Measurements from ENCODE around the gene MYOF.
"Not testable (repeated sequence)": the region's sequence is repeated elsewhere in the genome, so short reads cannot be mapped to it uniquely, and the experiment has no call there.

MYOF gene

GRCh38 chr10:93287775-93288174 is 194.4 kb downstream of the MYOF start:
- no peak for TF ChIP-seq ZFX (IDR thresholded peaks at IDR 0.05; ENCODE audit: borderline replicate concordance)
- TF ChIP-seq, protein P1, sequence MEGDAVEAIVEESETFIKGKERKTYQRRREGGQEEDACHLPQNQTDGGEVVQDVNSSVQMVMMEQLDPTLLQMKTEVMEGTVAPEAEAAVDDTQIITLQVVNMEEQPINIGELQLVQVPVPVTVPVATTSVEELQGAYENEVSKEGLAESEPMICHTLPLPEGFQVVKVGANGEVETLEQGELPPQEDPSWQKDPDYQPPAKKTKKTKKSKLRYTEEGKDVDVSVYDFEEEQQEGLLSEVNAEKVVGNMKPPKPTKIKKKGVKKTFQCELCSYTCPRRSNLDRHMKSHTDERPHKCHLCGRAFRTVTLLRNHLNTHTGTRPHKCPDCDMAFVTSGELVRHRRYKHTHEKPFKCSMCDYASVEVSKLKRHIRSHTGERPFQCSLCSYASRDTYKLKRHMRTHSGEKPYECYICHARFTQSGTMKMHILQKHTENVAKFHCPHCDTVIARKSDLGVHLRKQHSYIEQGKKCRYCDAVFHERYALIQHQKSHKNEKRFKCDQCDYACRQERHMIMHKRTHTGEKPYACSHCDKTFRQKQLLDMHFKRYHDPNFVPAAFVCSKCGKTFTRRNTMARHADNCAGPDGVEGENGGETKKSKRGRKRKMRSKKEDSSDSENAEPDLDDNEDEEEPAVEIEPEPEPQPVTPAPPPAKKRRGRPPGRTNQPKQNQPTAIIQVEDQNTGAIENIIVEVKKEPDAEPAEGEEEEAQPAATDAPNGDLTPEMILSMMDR (IDR thresholded peaks at IDR 0.05), result no peak
- H3K27ac ChIP-seq, result no peak overlapping the region

DNA sequence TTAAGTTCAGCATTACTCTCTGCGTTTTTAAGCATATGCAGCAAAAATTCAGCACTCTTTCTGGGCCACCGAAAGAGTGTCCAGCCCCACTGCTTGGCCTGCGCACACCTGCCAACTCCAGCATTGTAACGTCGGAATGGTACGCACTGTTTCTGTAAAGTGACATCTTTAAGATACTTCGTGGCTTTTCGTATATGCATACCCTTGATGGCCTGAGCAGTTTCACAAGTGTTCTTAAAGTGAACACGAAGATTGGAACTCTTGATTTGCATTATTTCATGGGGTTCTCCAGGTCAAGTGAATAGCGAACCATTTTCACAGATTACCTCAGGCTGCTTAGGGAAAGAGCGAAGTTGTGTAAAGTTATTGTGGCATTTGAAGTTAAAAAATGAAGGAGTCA is 197.9 kb downstream of the MYOF start:
- not testable (repeated sequence) for H3K27ac ChIP-seq

DNA sequence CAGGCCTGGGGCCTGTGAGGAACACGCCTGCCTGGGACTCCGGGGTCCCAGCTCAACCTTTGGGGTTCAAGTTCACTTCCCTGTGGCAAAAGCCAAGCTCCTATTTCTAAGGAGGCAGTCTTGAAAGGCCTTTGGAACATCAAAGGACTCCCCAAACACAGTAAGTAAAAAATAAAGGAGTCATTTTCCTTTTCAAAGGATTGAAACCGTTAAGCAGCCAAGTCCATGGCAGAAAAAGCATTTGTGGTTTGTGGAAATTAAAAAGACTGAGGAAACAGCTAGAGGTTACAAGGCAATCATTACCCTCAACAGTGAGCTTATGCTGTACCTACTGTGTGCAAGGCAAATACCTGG is 200.8 kb downstream of the MYOF start:
- no peak overlapping the region for H3K27ac ChIP-seq
- no peak for TF ChIP-seq ZFX (IDR thresholded peaks at IDR 0.05; ENCODE audit: borderline replicate concordance)
- TF ChIP-seq, protein P1 (IDR thresholded peaks at IDR 0.05), result no peak

DNA sequence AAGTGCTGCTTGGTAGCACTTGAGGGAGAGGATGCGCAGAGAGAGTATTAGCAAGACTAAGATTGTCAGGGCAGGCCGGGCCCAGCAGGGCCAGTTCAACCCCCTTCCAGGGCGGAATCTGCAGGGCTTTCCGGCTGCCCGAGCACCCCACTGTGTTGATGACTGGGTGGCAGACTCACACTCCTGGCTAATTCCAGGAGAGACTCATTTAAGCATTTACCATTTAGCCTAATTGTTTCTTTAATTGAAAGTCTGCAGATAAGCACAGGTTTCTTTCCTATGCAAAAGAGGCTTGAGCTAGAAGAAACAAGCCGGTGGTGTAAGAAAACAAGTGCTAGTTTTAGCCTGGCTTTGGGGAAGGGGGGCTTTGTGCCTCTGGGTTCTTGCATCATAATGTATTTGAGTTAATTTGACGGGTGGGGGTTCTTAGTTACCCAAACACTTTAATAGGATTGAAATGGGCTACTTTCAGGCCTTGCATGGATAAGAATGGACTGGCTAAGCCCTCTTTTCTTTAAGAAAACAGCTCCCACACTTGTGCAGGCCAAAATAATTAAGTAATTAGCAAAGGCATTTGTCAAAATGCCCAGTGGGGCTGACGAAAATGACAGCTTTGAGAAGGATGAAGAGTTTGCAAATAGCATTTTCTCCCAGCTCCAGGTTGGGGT is 201.3 kb downstream of the MYOF start:
- TF ChIP-seq, protein P1 (IDR thresholded peaks at IDR 0.05), result no peak
- TF ChIP-seq ZFX (IDR thresholded peaks at IDR 0.05; ENCODE audit: borderline replicate concordance), result no peak
- no peak overlapping the region for H3K27ac ChIP-seq

DNA sequence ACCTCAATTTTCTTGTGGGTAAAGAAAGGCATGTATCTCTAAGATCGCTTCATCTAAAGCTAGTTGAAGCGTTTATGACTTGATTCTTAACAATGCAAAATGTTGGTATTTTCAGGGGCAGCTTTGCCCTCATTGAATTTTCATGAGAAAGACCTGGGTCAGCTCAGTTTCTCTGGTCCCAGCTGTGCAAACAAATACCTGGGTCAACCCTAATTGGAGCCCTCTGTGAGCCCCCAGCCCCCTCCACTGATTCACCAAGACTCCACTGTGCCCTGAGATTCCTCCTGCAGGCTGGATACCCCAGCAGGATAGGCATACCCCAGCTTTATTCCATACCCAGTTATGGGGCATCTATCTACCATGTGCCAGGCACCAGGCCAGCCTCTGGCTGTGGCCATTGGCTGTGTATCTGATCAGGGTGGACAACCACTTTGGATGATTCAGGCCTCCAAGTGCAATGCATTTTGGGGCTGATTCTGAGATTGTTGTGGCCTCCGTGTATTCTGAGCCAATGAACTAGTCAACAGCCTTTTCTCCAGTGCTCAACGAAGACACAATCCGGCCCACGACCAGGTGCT is 201.9 kb downstream of the MYOF start:
- TF ChIP-seq ZFX (IDR thresholded peaks at IDR 0.05; ENCODE audit: borderline replicate concordance), result no peak
- TF ChIP-seq, protein P1 (IDR thresholded peaks at IDR 0.05), result no peak
- no peak overlapping the region for H3K27ac ChIP-seq

GRCh38 chr10:93277360-93277759 is 204.8 kb downstream of the MYOF start:
- TF ChIP-seq ZFX (IDR thresholded peaks at IDR 0.05; ENCODE audit: borderline replicate concordance), result no peak
- TF ChIP-seq, protein P1 (IDR thresholded peaks at IDR 0.05), result no peak

GRCh38 chr10:93274419-93274818 is 207.7 kb downstream of the MYOF start:
- no peak for TF ChIP-seq ZFX (IDR thresholded peaks at IDR 0.05; ENCODE audit: borderline replicate concordance)
- TF ChIP-seq, protein P1 (IDR thresholded peaks at IDR 0.05), result no peak

More at GRCh38 chr10:93277360-93277759, 204.8 kb downstream of the MYOF start:
- no peak overlapping the region for H3K27ac ChIP-seq

More at GRCh38 chr10:93274419-93274818, 207.7 kb downstream of the MYOF start:
- H3K27ac ChIP-seq, result no peak overlapping the region
